Subcutaneous abdominal adipose tissue (tissue), 5 donors: ENCODE measurements around the gene HES3.

Experiments used
- H3K27ac ChIP-seq: one replicate; pipeline ENCODE4 v1.7.0; 2013; ENCODE audit warnings: low read depth, mild to moderate bottlenecking, inconsistent platforms, low read length, moderate library complexity
- H3K27me3 ChIP-seq, 5 donors: one replicate each; pipeline ENCODE4 v1.7.0; 2013; ENCODE audit warnings: low read length in 5 of 5, inconsistent platforms in 1 of 5; ENCODE audit not compliant: control insufficient read depth in 5 of 5, insufficient read depth in 4 of 5
- H3K36me3 ChIP-seq, 5 donors: one replicate each; pipeline ENCODE4 v1.7.0; 2013; ENCODE audit warnings: low read length in 5 of 5; ENCODE audit not compliant: control insufficient read depth in 5 of 5, insufficient read depth in 5 of 5
- H3K4me1 ChIP-seq, 5 donors: one replicate each; pipeline ENCODE4 v1.7.0; 2013; ENCODE audit warnings: low read length in 5 of 5, mild to moderate bottlenecking in 3 of 5, moderate library complexity in 1 of 5; ENCODE audit not compliant: control insufficient read depth in 5 of 5, insufficient read depth in 5 of 5
- H3K4me3 ChIP-seq, 5 donors: one replicate each; pipeline ENCODE4 v1.7.0; 2013; ENCODE audit warnings: low read length in 5 of 5, low read depth in 1 of 5
- H3K9ac ChIP-seq, 5 donors: one replicate each; pipeline ENCODE4 v1.7.0; 2013; ENCODE audit warnings: low read length in 5 of 5, mild to moderate bottlenecking in 4 of 5, moderate library complexity in 3 of 5
- H3K9me3 ChIP-seq, 5 donors: one replicate each; pipeline ENCODE4 v1.7.0; 2013; ENCODE audit warnings: low read length in 5 of 5; ENCODE audit not compliant: control insufficient read depth in 5 of 5
- donor health status: healthy.
- donor health status: healthy.
- donor health status: healthy.
- donor health status: healthy.
- donor health status: healthy.

The HES3 gene

GRCh38 chr1:6237093-6237492 is 6.9 kb upstream of the HES3 start:
- H3K9ac ChIP-seq, result no peak overlapping the region
- H3K27ac ChIP-seq, result no peak overlapping the region
- H3K4me3 ChIP-seq, result no peak overlapping the region
- H3K9me3 ChIP-seq, result no peaks in the 10 kb centered on the region
- H3K36me3 ChIP-seq, result peaks cover 0 to 12% (median 11%) of the 10 kb centered on the region in 5 donors
- peaks cover 14 to 33% (median 27%) of the 10 kb centered on the region in 5 donors for H3K27me3 ChIP-seq
- H3K4me1 ChIP-seq, result peaks cover 6 to 26% (median 19%) of the 10 kb centered on the region in 5 donors

DNA sequence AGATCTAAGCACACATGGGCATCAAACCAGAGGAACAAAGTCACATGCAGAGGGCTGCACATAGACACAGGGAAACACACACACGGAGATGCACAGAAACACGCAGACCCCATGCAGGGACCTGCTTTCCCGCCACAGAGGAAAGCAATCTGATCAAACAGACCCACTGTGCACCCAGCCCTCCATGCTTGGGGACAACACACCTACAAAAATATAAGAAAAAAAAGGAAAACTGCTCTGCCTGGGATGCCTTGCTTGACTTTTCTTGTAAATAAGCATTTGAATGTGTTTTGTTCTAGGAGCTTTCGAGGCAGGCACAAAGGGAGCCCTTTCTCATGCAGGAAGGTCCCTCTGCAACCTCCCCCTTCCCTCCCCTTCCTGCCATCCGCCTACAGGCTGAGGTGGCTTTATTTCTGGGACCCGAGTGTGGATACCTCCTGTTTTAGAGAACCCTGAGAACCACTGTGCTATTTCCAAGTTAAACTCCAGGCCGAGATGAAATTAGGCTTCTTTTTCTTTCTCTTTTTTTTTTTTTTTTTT is 4.7 kb upstream of the HES3 start:
- Histone ChIP-seq H3K4me3 (no peak overlapping the region), H3K4me1 (peaks cover 6 to 26% (median 17%) of the 10 kb centered on the region in 5 donors), H3K27me3 (peaks cover 28 to 48% (median 43%) of the 10 kb centered on the region in 5 donors), H3K9ac (no peak overlapping the region), H3K9me3 (no peaks in the 10 kb centered on the region), H3K36me3 (no peaks in the 10 kb centered on the region), H3K27ac (no peak overlapping the region)

DNA sequence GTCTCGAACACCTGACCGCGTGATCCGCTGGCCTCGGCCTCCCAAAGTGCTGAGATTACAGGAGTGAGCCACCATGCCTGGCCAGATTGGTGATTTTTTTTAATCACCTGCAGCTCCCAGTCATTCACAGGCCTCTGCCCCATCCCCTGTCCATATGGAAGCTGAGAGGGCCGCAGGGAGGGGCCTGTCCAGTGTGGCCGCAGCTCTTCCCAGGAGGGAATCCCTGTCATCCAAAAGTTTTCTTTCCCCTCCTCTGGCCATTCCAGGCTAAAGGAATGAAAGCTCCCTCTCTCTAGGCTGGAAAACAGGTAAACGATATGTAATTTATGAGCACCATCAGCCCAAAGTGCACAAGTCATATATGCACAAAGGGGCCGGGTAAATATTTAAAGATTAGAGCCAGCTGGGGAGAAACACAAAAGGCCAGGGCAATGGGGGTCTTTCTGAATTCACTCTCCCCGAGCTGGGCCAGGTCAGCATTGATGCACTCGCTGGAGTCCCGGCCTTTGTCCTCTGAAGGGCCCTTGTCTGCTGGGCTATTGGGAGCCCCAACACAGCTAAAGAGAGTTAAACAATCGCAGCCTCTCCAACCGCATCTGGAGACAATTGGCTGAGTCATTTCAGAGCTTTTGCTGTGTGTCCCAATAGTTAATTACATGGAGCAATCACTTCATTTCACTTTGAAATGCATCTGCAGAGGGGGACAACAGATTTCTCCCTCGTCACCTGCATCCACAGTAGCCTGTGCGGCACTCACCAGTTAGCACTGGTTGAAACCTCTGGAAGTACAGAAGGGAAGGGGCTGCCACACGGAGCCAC is 3.8 kb upstream of the HES3 start:
- no peaks in the 10 kb centered on the region for H3K36me3 ChIP-seq
- peaks cover 28 to 52% (median 47%) of the 10 kb centered on the region in 5 donors for H3K27me3 ChIP-seq
- H3K27ac ChIP-seq, result no peak overlapping the region
- no peak overlapping the region for H3K9ac ChIP-seq
- no peak overlapping the region for H3K4me3 ChIP-seq
- peaks cover 0 to 22% (median 9%) of the 10 kb centered on the region in 5 donors for H3K4me1 ChIP-seq
- H3K9me3 ChIP-seq, result no peaks in the 10 kb centered on the region

DNA sequence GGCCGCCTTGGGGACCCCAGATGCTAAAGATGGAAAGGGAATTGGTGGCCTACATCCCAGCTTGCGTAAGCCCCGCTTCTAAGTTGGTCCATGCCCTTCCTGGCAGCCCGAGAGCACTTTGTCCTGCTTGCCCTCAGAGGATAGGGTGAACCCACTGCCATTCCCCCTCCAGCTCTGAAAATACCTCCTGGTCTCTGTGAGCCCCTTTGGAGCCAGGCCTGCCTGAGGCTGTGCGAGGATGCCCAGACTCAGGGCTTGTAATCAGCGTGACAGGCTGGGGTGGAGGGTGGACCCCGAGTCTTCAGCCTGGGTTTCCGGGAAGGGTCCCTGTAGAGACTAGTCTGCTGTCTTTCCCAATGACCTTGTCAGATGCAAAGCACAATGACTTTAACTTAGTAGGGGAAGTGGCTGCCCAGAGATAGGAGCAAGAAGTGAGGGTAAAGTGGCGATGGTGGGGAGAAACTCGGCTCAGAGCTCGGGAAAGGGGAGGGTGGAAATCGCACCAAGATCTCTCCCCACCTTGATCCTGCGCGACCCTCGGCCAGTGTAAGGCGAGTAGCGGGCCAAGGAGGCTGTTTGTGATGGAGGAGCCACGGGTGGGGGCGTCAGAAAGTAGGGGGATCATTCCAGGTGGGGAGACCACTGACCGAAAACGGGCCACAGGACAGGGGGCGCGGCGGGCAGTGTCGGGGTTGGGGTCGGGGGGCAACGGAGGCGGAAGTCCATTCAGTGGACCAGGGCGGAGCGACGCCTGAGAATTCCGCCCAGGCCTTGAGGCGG is 2.7 kb upstream of the HES3 start:
- Histone ChIP-seq H3K9ac (no peak overlapping the region), H3K4me1 (peaks cover 0 to 26% (median 12%) of the 10 kb centered on the region in 5 donors), H3K27ac (no peak overlapping the region), H3K36me3 (no peaks in the 10 kb centered on the region), H3K4me3 (no peak overlapping the region), H3K27me3 (peaks cover 31 to 59% (median 51%) of the 10 kb centered on the region in 5 donors), H3K9me3 (no peaks in the 10 kb centered on the region)

GRCh38 chr1:6241887-6242740 is 1.9 kb upstream of the HES3 start:
- Histone ChIP-seq H3K4me3 (peak overlapping the region in 1 of 5 donors; percentile 22), H3K36me3 (no peaks in the 10 kb centered on the region), H3K9ac (no peak overlapping the region), H3K27ac (no peak overlapping the region), H3K4me1 (peaks cover 0 to 32% (median 12%) of the 10 kb centered on the region in 5 donors), H3K27me3 (peaks cover 34 to 65% (median 55%) of the 10 kb centered on the region in 5 donors), H3K9me3 (no peaks in the 10 kb centered on the region)

- Histone ChIP-seq H3K36me3 (no peaks in the 10 kb centered on the region), H3K4me1 (peaks cover 0 to 32% (median 12%) of the 10 kb centered on the region in 5 donors), H3K9me3 (no peaks in the 10 kb centered on the region), H3K27me3 (peaks cover 39 to 69% (median 57%) of the 10 kb centered on the region in 5 donors), H3K4me3 (no peak overlapping the region), H3K9ac (no peak overlapping the region), H3K27ac (no peak overlapping the region)
These were observed 735 bp upstream of the HES3 start for GRCh38 chr1:6243053-6243834.

DNA sequence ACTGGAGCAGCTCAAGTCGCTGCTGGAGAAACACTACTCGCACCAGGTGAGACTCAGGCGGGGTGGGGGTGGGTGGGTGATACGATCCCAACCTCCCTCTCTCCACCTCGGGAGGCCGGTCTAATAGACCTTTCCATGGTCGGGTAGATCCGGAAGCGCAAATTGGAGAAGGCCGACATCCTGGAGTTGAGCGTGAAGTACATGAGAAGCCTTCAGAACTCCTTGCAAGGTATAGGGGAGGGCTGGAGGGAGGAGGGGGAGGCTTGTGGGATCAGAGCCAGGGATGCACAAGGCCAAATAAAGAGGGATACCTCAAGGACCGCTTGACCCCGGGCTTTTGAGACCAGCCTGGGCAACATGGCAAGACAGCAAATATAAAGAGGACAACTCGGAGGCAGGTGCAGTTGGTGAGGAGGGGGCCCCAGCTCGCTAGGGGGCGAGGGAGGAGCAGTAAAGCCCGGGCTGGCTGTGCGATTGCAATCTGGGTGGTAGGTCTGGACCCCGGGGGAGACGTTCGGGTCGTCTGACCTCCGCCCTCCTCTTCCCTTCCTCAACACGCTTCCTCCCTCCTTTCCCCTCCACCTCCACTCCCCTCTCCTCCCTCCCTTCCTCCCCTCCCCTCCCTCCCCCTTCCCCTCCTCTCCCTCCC is 546 bp downstream of the HES3 start:
- peaks cover 34 to 71% (median 58%) of the 10 kb centered on the region in 5 donors for H3K27me3 ChIP-seq
- no peak overlapping the region for H3K4me3 ChIP-seq
- no peaks in the 10 kb centered on the region for H3K36me3 ChIP-seq
- no peak overlapping the region for H3K27ac ChIP-seq
- H3K9me3 ChIP-seq, result no peaks in the 10 kb centered on the region
- H3K4me1 ChIP-seq, result peaks cover 0 to 41% (median 18%) of the 10 kb centered on the region in 5 donors
- H3K9ac ChIP-seq, result no peak overlapping the region

DNA sequence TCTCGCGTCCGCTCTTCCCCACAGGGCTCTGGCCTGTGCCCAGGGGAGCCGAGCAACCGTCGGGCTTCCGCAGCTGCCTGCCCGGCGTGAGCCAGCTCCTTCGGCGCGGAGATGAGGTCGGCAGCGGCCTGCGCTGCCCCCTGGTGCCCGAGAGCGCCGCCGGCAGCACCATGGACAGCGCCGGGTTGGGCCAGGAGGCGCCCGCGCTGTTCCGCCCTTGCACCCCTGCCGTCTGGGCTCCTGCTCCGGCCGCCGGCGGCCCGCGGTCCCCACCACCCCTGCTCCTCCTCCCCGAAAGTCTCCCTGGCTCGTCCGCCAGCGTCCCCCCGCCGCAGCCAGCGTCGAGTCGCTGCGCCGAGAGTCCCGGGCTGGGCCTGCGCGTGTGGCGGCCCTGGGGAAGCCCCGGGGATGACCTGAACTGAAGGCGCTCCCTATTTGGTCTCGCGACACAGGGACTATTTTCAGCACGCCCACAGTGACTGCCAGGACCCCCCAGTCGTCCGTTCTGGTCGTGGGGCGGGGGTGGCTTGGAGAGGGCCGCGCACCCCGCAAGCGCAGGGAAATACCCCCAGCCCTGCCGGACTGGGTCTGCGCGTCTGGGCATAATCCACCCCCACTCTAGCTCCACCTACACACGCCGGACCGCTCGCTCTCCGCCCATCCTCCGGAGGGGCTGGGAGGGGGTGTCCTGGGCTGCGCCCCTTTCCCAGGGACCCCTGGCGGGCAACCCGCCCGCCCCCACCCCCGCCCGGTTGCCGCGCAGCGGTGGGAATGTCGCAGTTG is 1.3 kb downstream of the HES3 start:
- Histone ChIP-seq H3K4me3 (no peak overlapping the region), H3K36me3 (no peaks in the 10 kb centered on the region), H3K4me1 (peaks cover 0 to 45% (median 18%) of the 10 kb centered on the region in 5 donors), H3K9ac (no peak overlapping the region), H3K27me3 (peaks cover 32 to 65% (median 59%) of the 10 kb centered on the region in 5 donors), H3K9me3 (no peaks in the 10 kb centered on the region), H3K27ac (no peak overlapping the region)
